GM21619 (cell line): ENCODE data around the gene MOCS3.

ENCODE experiments used
- ATAC-seq: cut with Tn5 transposase; IDR thresholded peaks from one replicate; pipeline ENCODE4 v1.9.1; 2021; ENCODE audit not compliant: unreplicated experiment

The MOCS3 gene

GRCh38 chr20:50958615-50959542 lies at the start of gene MOCS3:
Gene MOCS3, plus strand, starts transcription at chr20:50958818. Its CDS starts 25 bp downstream, at chr20:50958843.
- peak; percentile 80 for ATAC-seq

GRCh38 chr20:50909413-50909812 lies 49.2 kb upstream of the MOCS3 start:
- ATAC-seq = no peak

GRCh38 chr20:50911030-50911429 lies 47.6 kb upstream of the MOCS3 start:
- no peak for ATAC-seq

GRCh38 chr20:50911716-50912115 lies 46.9 kb upstream of the MOCS3 start:
- ATAC-seq = no peak

GRCh38 chr20:50913690-50914375 lies 44.8 kb upstream of the MOCS3 start:
- no peak for ATAC-seq

GRCh38 chr20:50915424-50915823 lies 43.2 kb upstream of the MOCS3 start:
- ATAC-seq = no peak

GRCh38 chr20:50916257-50916656 lies 42.4 kb upstream of the MOCS3 start:
- ATAC-seq = no peak

GRCh38 chr20:50916934-50917333 lies 41.7 kb upstream of the MOCS3 start:
- no peak for ATAC-seq

- no peak for ATAC-seq
Measured at GRCh38 chr20:50918403-50918802, 40.2 kb upstream of the MOCS3 start.

- no peak for ATAC-seq
Measured at GRCh38 chr20:50919567-50919966, 39.1 kb upstream of the MOCS3 start.

GRCh38 chr20:50920997-50921396 lies 37.6 kb upstream of the MOCS3 start:
- ATAC-seq = no peak

- ATAC-seq = no peak
Measured at GRCh38 chr20:50921803-50922501, 36.7 kb upstream of the MOCS3 start.

GRCh38 chr20:50924261-50924920 lies 34.2 kb upstream of the MOCS3 start:
- ATAC-seq = no peak

GRCh38 chr20:50926530-50926929 lies 32.1 kb upstream of the MOCS3 start:
- no peak for ATAC-seq

- no peak for ATAC-seq
Measured at GRCh38 chr20:50928469-50928868, 30.1 kb upstream of the MOCS3 start.

- ATAC-seq = peak; percentile 64
Measured at GRCh38 chr20:50929299-50930138, 29.1 kb upstream of the MOCS3 start.

- peak; percentile 8 for ATAC-seq
Measured at GRCh38 chr20:50930139-50930975, 28.3 kb upstream of the MOCS3 start.

GRCh38 chr20:50930976-50931305 lies 27.7 kb upstream of the MOCS3 start:
- peak; percentile 13 for ATAC-seq

GRCh38 chr20:50931306-50932015 lies 27.2 kb upstream of the MOCS3 start, which contains the start of gene ADNP:
Gene ADNP, minus strand, starts transcription at chr20:50931437. Its CDS starts 27,441 bp downstream, at chr20:50903996.
- peak; percentile 51 for ATAC-seq
